CD4-positive, alpha-beta memory T cell (primary cell): ENCODE data around the gene GPR89A. TPM values are rescaled to one million over a fixed set of nuclear protein-coding genes. Genes with fewer than 3 reads are reported as not detected.
A peak's percentile ranks its signal among the peaks of the same experiment; 100 is the strongest.
"Not testable (repeated sequence)": the region's sequence is repeated elsewhere in the genome, so short reads cannot be mapped to it uniquely, and the experiment has no call there.

Source experiments
- CTCF ChIA-PET: fragments of 350-600 bp; sonication (Branson Sonifier 250); formaldehyde crosslinking; loops from one replicate; lab custom pipeline; 2021; ENCODE audit warnings: inconsistent platforms; ENCODE audit not compliant: partially characterized antibody; lab: Charles Lee
- POLR2A ChIA-PET: fragments of 350-600 bp; sonication (Branson Sonifier 250); formaldehyde crosslinking; loops from one replicate; lab custom pipeline; 2021; ENCODE audit not compliant: partially characterized antibody; lab: Charles Lee
- DNase-seq, 5 donors: peaks; one replicate each; pipeline versions ENCODE4 v3.0.0 to v3.0.0-alpha.2; 2020 to 2022; ENCODE audit warnings: mixed read lengths in 1 of 5
- H3K27ac ChIP-seq: one replicate; pipeline ENCODE4 v1.7.0; 2013; ENCODE audit warnings: low read depth, low read length
- H3K27me3 ChIP-seq: 2 replicates; pipeline ENCODE4 v1.7.0; 2013; ENCODE audit warnings: mild to moderate bottlenecking, low read length, moderate library complexity; ENCODE audit not compliant: insufficient read depth
- H3K36me3 ChIP-seq: 2 replicates; pipeline ENCODE4 v1.7.0; 2013; ENCODE audit warnings: mild to moderate bottlenecking, low read length, moderate library complexity; ENCODE audit not compliant: insufficient read depth
- H3K4me1 ChIP-seq: 2 replicates; pipeline ENCODE4 v1.7.0; 2013; ENCODE audit warnings: mild to moderate bottlenecking, low read length, moderate library complexity; ENCODE audit not compliant: insufficient read depth
- H3K4me3 ChIP-seq, 2 donors: one replicate each; pipeline ENCODE4 v1.7.0; 2013; ENCODE audit warnings: low read length in 2 of 2, mild to moderate bottlenecking in 1 of 2
- H3K9me3 ChIP-seq, 2 donors: one replicate each; pipeline ENCODE4 v1.7.0; 2013; ENCODE audit warnings: low read length in 2 of 2, control low read depth in 1 of 2; ENCODE audit not compliant: control insufficient read depth in 1 of 2
- H3K27ac Mint-ChIP-seq, 7 donors: one replicate each; pipeline ENCODE4 v1.8.0; 2020 to 2021; ENCODE audit warnings: mixed read lengths in 7 of 7, mild to moderate bottlenecking in 6 of 7, inconsistent platforms in 3 of 7, moderate library complexity in 3 of 7
- H3K27me3 Mint-ChIP-seq, 2 donors: one replicate each; pipeline ENCODE4 v1.8.0; 2020 to 2021; ENCODE audit warnings: mixed read lengths in 2 of 2
- H3K36me3 Mint-ChIP-seq, 2 donors: one replicate each; pipeline ENCODE4 v1.8.0; 2020 to 2021; ENCODE audit warnings: mixed read lengths in 2 of 2, inconsistent platforms in 1 of 2, mild to moderate bottlenecking in 1 of 2
- H3K4me1 Mint-ChIP-seq, 4 donors: one replicate each; pipeline ENCODE4 v1.8.0; 2020 to 2021; ENCODE audit warnings: mixed read lengths in 4 of 4, mild to moderate bottlenecking in 1 of 4
- H3K4me3 Mint-ChIP-seq, 8 donors: one replicate each; pipeline ENCODE4 v1.8.0; 2020 to 2021; ENCODE audit warnings: mixed read lengths in 8 of 8, mild to moderate bottlenecking in 7 of 8, moderate library complexity in 6 of 8, inconsistent platforms in 3 of 8
- H3K9me3 Mint-ChIP-seq, 8 donors: one replicate each; pipeline ENCODE4 v1.8.0; 2020 to 2021; ENCODE audit warnings: mixed read lengths in 8 of 8, mild to moderate bottlenecking in 5 of 8, inconsistent platforms in 3 of 8, moderate library complexity in 1 of 8
- intact Hi-C: fragments of 100-400 bp; cut with micrococcal nuclease; formaldehyde crosslinking; loops from one replicate; pipeline ENCODE4 v1.15.1; 2023
- polyA plus RNA-seq, 2 donors: library from polyadenylated mRNA; unstranded; fragments of 300-500 nt; fragmentation: Illumina TruSeq; gene quantifications; one replicate each; pipeline ENCODE4 v1.2.3, GENCODE V29; 2021
- total RNA-seq, 2 experiments: library from RNA; stranded (reverse); gene quantifications; one replicate each; pipeline ENCODE4 v1.2.3, GENCODE V29; 2021

The GPR89A gene
- total and polyA plus RNA-seq, 4 experiments from 2014 or later, result 20.4 to 32.8 (median 25.6) TPM

DNA sequence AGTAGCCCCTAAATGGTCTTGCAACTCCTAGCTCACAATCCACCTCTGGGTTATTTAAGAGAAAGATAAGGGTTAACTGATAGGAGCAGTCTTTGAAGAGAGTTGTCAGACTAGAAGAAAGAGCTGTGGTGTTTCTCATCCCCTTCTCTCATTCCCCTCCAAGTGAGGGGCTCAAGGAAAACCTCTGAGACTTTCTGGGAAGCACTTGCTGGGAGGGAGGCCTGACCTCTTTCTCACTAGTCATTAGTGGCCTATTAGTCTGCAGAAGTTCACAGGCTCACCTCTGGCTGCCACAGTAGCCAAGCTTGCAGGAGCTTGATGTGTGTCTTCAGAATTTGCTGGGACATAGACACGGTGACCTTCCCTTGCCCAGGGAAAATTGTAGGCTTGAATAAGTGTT is 6.2 kb upstream of the GPR89A start:
- H3K36me3 Mint-ChIP-seq, result no peaks in the 10 kb centered on the region
- ChIA-PET POLR2A (no interaction called here), CTCF (no interaction called here)
- no peak overlapping the region for H3K4me3 ChIP-seq
- no peaks in the 10 kb centered on the region for H3K9me3 ChIP-seq
- H3K27ac Mint-ChIP-seq, result no peak overlapping the region
- H3K4me3 Mint-ChIP-seq, result no peak overlapping the region
- no peaks in the 10 kb centered on the region for H3K36me3 ChIP-seq
- intact Hi-C loops, result no loop called here
- no peak overlapping the region for H3K27ac ChIP-seq
- no peaks in the 10 kb centered on the region for H3K9me3 Mint-ChIP-seq
- H3K4me1 Mint-ChIP-seq, result no peaks in the 10 kb centered on the region
- no peaks in the 10 kb centered on the region for H3K27me3 ChIP-seq
- H3K4me1 ChIP-seq, result no peaks in the 10 kb centered on the region
- peaks cover 0 to 6% of the 10 kb centered on the region in 2 donors for H3K27me3 Mint-ChIP-seq
- no peak for DNase-seq

DNA sequence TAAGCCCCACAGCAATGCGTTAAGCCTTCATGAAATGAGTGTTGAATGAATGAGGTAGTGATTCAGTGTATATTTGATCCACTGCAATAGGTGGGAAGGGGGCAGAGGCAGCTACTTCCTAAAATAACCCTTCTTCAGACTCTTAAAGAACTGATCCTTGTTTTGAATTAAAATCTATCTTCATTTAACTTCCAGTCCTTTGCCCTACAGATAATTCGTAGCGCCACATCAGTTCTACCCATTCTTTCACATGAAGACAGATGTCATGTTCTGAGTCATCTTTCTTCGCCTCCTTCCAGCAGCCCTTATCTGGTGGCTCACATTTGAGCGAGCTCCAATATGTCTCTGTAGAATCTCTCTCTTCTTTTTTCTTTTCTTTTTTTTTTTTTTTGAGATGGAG is 948 bp upstream of the GPR89A start:
- H3K27ac Mint-ChIP-seq, H3K9me3 ChIP-seq, DNase-seq, H3K36me3 Mint-ChIP-seq, CTCF ChIA-PET, H3K4me3 ChIP-seq, H3K4me3 Mint-ChIP-seq, H3K27me3 ChIP-seq, H3K27me3 Mint-ChIP-seq, H3K4me1 ChIP-seq, H3K36me3 ChIP-seq, POLR2A ChIA-PET, H3K27ac ChIP-seq, intact Hi-C loops, H3K9me3 Mint-ChIP-seq: not testable (repeated sequence)
- H3K4me1 Mint-ChIP-seq, result peaks cover 9 to 26% (median 18%) of the 10 kb centered on the region in 4 donors

DNA sequence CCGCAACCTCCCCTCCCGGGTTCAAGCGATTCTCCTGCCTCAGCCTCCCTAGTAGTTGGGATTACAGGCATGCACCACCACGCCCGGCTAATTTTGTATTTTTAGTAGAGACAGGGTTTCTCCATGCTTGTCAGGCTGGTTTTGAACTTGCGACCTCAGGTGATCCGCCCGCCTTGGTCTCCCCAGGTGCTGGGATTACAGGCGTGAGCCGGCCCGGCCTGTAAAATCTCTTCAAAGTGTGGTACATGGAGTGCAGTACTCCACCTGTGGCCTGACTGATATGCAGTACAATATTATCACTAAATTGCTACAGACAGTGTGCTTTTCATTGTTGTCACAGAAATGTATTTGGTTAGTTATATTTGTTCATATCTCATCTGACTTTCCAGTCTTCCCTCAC is 499 bp upstream of the GPR89A start:
- CTCF ChIA-PET, H3K9me3 Mint-ChIP-seq, H3K9me3 ChIP-seq, H3K27ac ChIP-seq, H3K27me3 Mint-ChIP-seq, intact Hi-C loops, H3K4me3 Mint-ChIP-seq, H3K27me3 ChIP-seq, DNase-seq, H3K4me1 ChIP-seq, POLR2A ChIA-PET, H3K36me3 ChIP-seq, H3K27ac Mint-ChIP-seq, H3K36me3 Mint-ChIP-seq, H3K4me3 ChIP-seq: not testable (repeated sequence)
- H3K4me1 Mint-ChIP-seq, result peaks cover 12 to 30% (median 21%) of the 10 kb centered on the region in 4 donors

DNA sequence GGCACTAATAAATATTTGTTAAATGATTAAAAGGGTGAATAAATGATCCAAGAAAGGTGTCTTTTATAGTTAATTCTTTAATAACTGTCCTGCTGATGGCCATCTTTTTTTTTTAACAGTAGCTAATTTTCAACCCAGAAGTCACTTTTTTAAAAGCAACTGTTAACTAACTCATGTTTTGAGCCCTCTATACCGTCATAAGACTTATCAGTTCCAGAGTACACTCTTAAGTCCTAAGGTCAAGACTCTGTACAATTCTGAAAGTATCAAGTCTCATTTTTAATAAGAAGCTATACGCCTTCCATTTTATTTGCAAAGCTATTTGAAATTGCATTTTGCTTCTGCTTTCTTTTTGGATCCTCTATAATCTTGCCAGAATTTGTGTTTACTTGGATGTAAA is 3.0 kb downstream of the GPR89A start:
- H3K27me3 Mint-ChIP-seq, H3K9me3 ChIP-seq, H3K27ac ChIP-seq, H3K36me3 Mint-ChIP-seq, POLR2A ChIA-PET, H3K4me3 ChIP-seq, intact Hi-C loops, DNase-seq, H3K27me3 ChIP-seq, H3K36me3 ChIP-seq, H3K9me3 Mint-ChIP-seq, CTCF ChIA-PET, H3K4me1 ChIP-seq, H3K27ac Mint-ChIP-seq: not testable (repeated sequence)
- peaks cover 14 to 30% (median 22%) of the 10 kb centered on the region in 4 donors for H3K4me1 Mint-ChIP-seq
- H3K4me3 Mint-ChIP-seq, result peak overlapping the region in 1 of 8 donors; percentile 36

DNA sequence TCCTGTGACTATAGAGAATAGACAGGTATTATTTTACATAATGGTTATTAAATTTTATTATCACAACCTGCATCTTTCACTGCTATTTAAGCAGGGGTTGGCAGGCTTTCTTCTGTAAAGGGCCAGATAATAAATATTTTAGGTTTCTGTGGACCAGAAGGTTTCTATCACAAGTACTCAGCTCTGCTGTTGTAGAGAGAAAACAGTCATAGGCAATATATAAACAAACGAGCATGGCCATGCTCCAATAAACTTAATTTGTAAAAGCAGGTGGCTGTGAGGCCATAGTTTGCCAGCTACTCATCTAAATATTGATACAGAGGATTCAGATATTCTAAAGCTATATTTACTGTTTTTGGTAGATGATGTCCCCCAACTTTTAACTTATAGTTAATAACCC is 12.3 kb downstream of the GPR89A start:
- H3K27me3 ChIP-seq, H3K27me3 Mint-ChIP-seq, POLR2A ChIA-PET, H3K4me3 Mint-ChIP-seq, H3K9me3 ChIP-seq, intact Hi-C loops, H3K27ac Mint-ChIP-seq, H3K36me3 ChIP-seq, H3K4me3 ChIP-seq, H3K36me3 Mint-ChIP-seq, H3K9me3 Mint-ChIP-seq, H3K4me1 ChIP-seq, CTCF ChIA-PET, H3K4me1 Mint-ChIP-seq, H3K27ac ChIP-seq, DNase-seq: not testable (repeated sequence)

DNA sequence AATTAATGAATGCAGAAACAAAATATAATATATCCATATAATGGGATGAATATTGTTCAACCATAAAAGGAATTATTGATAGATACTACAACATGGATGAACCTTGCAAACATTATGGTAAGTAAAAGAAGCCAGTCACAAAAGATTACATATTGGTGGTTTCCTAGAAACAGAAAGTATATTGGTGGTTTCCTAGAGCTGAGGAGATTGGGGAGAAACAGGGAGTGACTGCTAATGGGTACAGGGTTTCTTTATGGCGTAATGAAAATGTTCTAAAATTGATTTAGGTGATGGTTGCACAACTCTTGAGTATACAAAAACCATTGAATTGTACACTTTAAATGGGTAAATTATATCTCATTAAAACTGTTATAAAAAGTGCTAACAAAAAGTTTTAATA is 14.4 kb downstream of the GPR89A start:
- H3K4me1 ChIP-seq, H3K4me3 Mint-ChIP-seq, H3K9me3 Mint-ChIP-seq, DNase-seq, H3K36me3 Mint-ChIP-seq, CTCF ChIA-PET, intact Hi-C loops, POLR2A ChIA-PET, H3K27ac ChIP-seq, H3K9me3 ChIP-seq, H3K27me3 Mint-ChIP-seq, H3K27me3 ChIP-seq, H3K36me3 ChIP-seq, H3K4me3 ChIP-seq, H3K4me1 Mint-ChIP-seq, H3K27ac Mint-ChIP-seq: not testable (repeated sequence)

DNA sequence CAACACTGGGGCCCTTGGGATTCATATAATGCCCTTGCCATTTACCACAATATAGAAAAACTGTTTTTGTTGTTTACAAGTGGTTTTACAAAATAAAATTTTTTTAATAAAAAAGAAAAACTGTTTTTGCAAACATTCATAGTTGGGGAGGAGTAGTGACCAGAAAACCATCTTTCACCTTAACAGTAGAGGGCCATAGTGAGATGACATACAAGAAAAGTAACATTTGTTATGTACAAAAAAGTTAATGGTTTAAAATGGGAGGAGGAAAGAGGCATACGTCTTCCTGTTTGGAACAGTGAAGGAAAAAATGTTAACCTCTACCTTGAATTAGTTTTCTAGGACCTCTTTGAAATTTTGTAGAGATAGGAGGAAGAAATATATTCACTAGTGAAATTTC is 28.4 kb downstream of the GPR89A start:
- POLR2A ChIA-PET, CTCF ChIA-PET, H3K9me3 Mint-ChIP-seq, H3K4me3 ChIP-seq, H3K9me3 ChIP-seq, H3K4me3 Mint-ChIP-seq, H3K36me3 ChIP-seq, intact Hi-C loops, H3K27ac Mint-ChIP-seq, H3K27me3 ChIP-seq, H3K27me3 Mint-ChIP-seq, DNase-seq, H3K4me1 ChIP-seq, H3K36me3 Mint-ChIP-seq, H3K27ac ChIP-seq, H3K4me1 Mint-ChIP-seq: not testable (repeated sequence)

DNA sequence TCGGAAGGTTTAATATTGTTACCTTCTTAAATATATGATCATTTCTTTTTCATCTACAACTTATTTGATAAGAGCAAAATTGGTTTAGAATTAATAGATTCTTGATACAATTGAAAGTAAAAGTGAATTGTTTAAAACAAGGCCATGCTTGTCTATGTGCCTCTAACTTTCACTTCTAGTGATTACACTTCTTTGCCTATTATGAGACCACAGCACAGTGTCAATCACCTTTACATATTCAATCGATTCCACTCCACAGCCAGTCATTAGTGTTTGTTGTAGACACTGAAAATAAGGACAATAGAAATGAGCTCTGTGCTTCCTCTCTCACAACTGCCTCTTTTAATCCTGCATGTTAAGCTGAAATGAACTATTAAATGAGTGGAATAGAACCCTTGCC is 34.1 kb downstream of the GPR89A start:
- H3K36me3 Mint-ChIP-seq, H3K4me3 Mint-ChIP-seq, POLR2A ChIA-PET, H3K27ac ChIP-seq, H3K9me3 Mint-ChIP-seq, intact Hi-C loops, H3K4me1 Mint-ChIP-seq, H3K9me3 ChIP-seq, DNase-seq, CTCF ChIA-PET, H3K4me3 ChIP-seq, H3K27ac Mint-ChIP-seq, H3K27me3 ChIP-seq, H3K27me3 Mint-ChIP-seq, H3K4me1 ChIP-seq, H3K36me3 ChIP-seq: not testable (repeated sequence)
